Testis (tissue), 2 donors: ENCODE results near the gene CDC123.

Experiments used
- POLR2A ChIP-seq: fragments of 450-650 bp; IDR thresholded peaks from one replicate; pipeline ENCODE4 v1.6.1; 2017; ENCODE audit warnings: antibody characterized with exemption, mild to moderate bottlenecking, moderate library complexity
- TF ChIP-seq, protein P1 (sequence below), 3 experiments: fragments of 450-650 bp in 2 of 3; fragments of 200-600 bp in 1 of 3; sonication (generic) in 1 of 3; IDR thresholded peaks; one replicate each; pipeline ENCODE4 v1.5.1; 2016 to 2019; ENCODE audit warnings: antibody characterized with exemption in 3 of 3, mild to moderate bottlenecking in 2 of 3, moderate library complexity in 1 of 3

DNA sequence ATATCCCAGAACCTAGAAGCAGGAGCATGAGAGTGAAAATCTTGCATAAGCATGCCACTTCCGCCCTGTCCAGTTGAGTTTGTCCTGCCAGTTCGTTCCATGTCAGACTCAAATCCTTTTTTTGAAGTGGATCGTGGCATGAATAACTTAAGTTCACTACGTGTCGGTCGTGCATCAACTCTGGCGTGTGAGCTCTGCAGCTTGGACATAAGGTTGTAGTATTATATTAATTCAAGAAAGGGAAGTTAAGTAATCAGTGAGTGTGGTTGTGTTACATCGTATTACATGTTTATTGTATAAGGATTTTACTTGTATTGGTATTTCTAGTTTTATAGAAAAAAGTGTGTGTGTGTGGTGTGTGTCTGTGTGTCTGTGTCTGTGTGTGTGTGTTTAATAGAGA is 23.0 kb downstream of the CDC123 start:
- TF ChIP-seq, protein P1, sequence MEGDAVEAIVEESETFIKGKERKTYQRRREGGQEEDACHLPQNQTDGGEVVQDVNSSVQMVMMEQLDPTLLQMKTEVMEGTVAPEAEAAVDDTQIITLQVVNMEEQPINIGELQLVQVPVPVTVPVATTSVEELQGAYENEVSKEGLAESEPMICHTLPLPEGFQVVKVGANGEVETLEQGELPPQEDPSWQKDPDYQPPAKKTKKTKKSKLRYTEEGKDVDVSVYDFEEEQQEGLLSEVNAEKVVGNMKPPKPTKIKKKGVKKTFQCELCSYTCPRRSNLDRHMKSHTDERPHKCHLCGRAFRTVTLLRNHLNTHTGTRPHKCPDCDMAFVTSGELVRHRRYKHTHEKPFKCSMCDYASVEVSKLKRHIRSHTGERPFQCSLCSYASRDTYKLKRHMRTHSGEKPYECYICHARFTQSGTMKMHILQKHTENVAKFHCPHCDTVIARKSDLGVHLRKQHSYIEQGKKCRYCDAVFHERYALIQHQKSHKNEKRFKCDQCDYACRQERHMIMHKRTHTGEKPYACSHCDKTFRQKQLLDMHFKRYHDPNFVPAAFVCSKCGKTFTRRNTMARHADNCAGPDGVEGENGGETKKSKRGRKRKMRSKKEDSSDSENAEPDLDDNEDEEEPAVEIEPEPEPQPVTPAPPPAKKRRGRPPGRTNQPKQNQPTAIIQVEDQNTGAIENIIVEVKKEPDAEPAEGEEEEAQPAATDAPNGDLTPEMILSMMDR (IDR thresholded peaks at IDR 0.05): no peak
- no peak for TF ChIP-seq POLR2A
